Omental fat pad (tissue), 4 donors: ENCODE data around the gene SLC25A33. TPM values are rescaled to one million over a fixed set of nuclear protein-coding genes. Genes with fewer than 3 reads are reported as not detected.

Source experiments
- ATAC-seq: fragments of 150-250 bp; one replicate; pipeline ENCODE4 v1.9.1; 2016; ENCODE audit warnings: mild to moderate bottlenecking, moderate library complexity; ENCODE audit not compliant: low FRiP score
- DNase-seq: peaks from one replicate; pipeline ENCODE4 v3.0.0-alpha.2; 2019; ENCODE audit warnings: low spot score
- CTCF ChIP-seq, 3 donors: fragments of 450-650 bp; IDR thresholded peaks; one replicate each; pipeline ENCODE4 v1.5.1; 2016 to 2017; ENCODE audit warnings: antibody characterized with exemption in 3 of 3, mild to moderate bottlenecking in 3 of 3, moderate library complexity in 2 of 3
- total RNA-seq, 4 donors: library from RNA; depleted of rRNA; stranded (reverse); fragments of >200 nt; gene quantifications; one replicate each; pipeline ENCODE4 v1.1.0, GENCODE V29; 2016

SLC25A33 gene
- total RNA-seq = 10 to 100 TPM; 15.6 to 25.8 (median 19.1) TPM

DNA sequence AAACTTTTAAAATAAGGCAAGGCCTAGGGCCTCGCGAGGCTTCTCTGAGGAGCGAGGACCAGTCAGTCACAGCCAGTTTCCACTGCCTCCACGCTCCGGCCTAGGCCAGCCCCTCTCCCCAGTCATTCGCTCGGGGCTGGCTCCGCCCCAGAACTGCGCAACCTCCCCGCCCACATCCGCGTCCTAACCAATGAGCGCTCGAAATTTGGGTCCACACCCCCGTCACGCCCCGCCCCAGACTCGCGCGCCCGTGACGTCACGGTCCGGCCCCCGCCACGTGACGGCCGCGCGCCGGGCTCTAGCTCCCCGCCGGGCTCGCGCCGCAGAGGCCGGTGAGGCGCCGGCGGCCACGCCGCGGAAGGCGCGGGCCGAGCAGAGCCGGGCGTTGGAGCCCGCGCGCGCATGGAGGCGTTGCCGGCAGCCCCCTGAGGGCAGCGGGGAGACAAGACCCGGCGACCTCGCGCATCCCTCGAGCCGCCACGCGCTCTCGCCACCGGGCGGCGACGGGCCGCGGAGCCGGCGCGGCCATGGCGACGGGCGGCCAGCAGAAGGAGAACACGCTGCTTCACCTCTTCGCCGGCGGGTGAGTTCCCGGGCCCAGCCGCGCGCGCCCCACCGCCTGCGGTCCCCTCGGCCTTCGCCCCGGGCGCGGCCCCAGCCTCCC lies at the start of gene SLC25A33:
Gene SLC25A33 (plus strand): TSS at position 301 of the 664 bp plus-strand sequence. CDS start 227 bp downstream, at position 528.
- no peak for TF ChIP-seq CTCF (IDR thresholded peaks at IDR 0.05)
- ATAC-seq = peak; percentile 99
- peak; percentile 95 for DNase-seq

DNA sequence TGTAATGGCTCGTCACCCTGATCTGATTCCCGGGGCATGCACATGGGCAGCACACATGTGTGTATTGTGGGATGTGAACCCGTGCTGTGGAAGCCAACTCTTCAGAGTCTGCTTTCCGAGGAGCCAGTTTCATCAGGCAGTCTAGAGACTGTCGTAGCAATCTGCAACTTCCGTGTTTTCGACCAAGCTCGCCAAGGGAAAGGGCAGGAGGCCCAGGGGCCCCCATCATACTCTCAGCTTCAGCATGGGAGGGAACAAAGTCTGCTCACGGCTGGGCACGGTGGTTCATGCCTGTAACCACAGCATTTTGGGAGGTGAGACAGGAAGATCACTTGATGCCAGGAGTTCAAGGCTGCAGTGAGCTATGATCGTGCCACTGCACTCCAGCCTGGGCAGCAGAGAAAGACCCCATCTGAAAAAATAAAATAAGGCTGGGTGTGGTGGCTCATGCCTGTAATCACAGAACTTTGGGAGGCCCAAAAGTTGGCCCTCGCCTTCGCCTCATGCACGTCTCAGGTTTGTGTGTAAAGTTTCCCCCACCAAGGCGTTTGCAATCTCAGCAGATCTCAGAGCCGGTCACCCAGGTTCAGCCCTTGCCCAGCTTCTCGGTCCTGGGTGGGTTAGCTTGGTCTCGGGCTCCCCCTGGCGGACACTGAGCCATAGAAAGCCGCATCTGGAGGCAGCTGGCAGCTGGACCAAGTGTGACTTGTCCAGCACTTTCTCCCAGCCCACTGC lies 48.5 kb upstream of the SLC25A33 start:
- TF ChIP-seq CTCF (IDR thresholded peaks at IDR 0.05) = peak in 2 of 3 donors; percentile 88 to 96
- DNase-seq = peak; percentile 98
- peak; percentile 82 for ATAC-seq

- DNase-seq (no peak), ATAC-seq (no peak)
- no peak for TF ChIP-seq CTCF (IDR thresholded peaks at IDR 0.05)
Measured at GRCh38 chr1:9493326-9493725, 45.9 kb upstream of the SLC25A33 start.

DNA sequence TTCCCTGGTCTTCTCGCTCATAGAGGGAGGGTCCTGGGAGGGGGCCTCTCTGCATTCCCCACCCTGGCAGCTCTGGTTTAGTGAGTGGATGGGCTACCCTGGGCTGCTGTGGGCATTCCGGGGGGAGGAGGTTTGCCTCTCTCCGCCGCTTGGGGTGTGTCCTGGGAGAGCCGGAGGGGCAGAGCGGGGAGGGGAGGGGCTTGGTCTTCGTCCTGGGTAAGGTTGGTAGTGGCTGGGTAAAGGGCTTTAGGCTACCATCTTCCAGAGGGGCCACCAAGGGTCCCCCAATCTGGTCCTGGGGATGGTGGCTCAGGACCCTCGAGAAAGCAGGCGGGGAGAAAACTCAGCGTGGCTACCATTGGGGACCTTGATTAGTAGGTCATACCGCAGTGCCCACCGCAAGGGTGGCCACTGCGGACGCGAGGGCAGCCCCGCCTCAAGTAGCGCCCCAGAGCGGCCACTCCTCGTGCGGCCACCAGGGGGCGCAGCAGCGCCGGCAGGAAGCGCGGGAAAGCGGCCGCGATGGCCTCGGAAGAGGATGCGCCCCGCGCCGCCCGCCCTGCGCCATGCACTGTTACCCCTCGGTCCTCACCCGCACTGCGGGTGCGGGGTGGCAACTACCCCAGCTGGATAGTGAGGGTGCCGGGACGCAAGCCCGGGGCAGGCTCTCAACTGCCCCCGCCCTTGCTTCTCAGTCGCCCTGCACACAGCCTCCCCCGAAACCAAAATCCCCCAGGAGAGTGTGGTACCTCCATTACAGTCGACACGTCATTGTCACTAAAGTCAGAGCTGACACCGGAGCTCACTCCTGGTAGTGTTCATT lies 44.1 kb upstream of the SLC25A33 start:
- peak; percentile 30 for ATAC-seq
- DNase-seq = peak; percentile 37
- peak in 2 of 3 donors; percentile 90 to 97 for TF ChIP-seq CTCF (IDR thresholded peaks at IDR 0.05)

DNA sequence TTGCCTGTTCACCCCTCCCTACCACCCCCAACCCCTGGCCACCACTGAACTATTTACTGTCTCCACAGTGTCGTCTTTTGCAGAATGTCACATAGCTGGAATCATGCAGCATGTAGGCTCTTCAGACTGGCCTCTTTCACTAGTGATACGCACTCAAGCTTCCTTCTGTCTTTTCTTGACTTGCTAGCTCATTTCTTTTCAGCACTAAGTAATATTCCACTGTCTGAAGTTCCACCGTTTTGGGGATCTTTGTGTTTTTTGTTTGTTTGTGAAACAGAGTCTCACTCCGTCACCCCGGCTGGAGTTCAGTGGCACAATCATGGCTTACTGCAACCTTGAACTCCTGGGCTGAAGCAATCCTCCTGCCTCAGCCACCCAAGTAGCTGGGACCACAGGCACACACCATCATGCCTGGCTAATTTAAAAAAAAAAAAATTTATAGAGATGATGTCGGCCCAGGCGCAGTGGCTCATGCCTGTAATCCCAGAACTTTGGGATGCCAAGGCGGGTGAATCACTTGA lies 43.4 kb upstream of the SLC25A33 start:
- no peak for ATAC-seq
- DNase-seq = no peak
- TF ChIP-seq CTCF (IDR thresholded peaks at IDR 0.05) = no peak

- ATAC-seq = peak; percentile 26
- TF ChIP-seq CTCF (IDR thresholded peaks at IDR 0.05) = no peak
- DNase-seq = no peak
Measured at GRCh38 chr1:9500756-9501754, 38.2 kb upstream of the SLC25A33 start.
